H1 (cell line): Measurements from ENCODE around the gene EGFR. TPM values are rescaled to one million over a fixed set of nuclear protein-coding genes. Genes with fewer than 3 reads are reported as not detected.

Experiments used
- ASH2L ChIP-seq: fragments of 200-600, 300-600 bp; sonication (generic); IDR thresholded peaks from one replicate; pipeline ENCODE4 v1.7.1; 2017; ENCODE audit warnings: low read length
- polyA plus RNA-seq, 7 experiments: library from polyadenylated mRNA; depleted of rRNA in 3 of 7; stranded (reverse) in 5 of 7; unstranded in 2 of 7; fragments of >200 nt in 5 of 7; fragments of 200-250 nt in 2 of 7; gene quantifications; 1 replicate in 5 of 7; 2 replicates in 1 of 7; 4 replicates in 1 of 7; pipeline versions ENCODE4 v1.2.1 to v1.2.3, GENCODE V29; 2011 to 2013; ENCODE audit warnings: missing spikeins in 2 of 7, mixed read lengths in 2 of 7
- total RNA-seq: library from RNA; stranded (reverse); fragmentation: NEBNext Ultra II Directional; extraction: Animal tissue kit (Norgen Biotek cat#: 25700); gene quantifications from 2 replicates; pipeline ENCODE4 v1.2.1, GENCODE V29; 2021
- TF ChIP-seq, protein P1 (sequence below): fragments of 300-600 bp; sonication (generic); IDR thresholded peaks from 2 replicates; pipeline ENCODE4 v1.7.1; 2012; ENCODE audit warnings: low read length, moderate library complexity, mild to moderate bottlenecking, inconsistent platforms; ENCODE audit not compliant: insufficient replicate concordance

Gene EGFR
- total and polyA plus RNA-seq, 2 of the 8 experiments (the other 6 are each of a cell fraction or from before 2014, with no cell fraction given), result 1.9 to 5.8 TPM

DNA sequence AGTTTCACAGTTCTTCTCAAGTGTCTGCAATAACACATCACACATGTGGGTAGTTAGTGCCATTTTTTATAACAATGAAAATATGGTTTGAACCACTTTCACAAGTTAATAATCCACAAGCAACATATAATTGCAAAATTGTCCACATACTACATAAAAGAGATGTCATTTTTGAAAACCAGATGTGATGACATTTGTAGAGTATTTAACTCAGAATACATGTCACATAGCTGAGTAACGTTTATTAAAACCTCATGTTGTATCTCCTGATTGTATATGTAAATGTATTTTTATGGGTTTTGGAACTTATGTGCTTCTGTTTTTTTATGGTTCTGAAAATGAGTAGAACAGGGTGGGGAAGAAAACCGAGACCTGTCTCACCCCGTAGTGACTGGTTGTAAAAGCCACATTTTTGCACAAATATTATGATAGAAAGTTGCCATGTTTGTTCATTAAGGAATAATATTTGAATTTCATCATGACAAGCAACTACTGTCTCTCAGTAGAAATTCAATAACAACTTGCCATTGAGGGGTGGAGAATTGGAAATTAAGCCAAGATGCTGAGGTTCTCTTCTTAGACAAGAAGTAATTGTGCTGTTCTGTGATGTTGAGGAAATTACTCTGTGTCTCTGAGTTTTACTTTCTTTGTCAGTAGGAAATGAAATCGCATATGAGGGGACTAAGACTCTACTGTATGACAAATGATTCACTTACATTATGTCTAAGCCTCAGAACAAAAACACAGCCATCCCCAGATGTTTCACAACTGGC is 29.2 kb upstream of the EGFR start (continued):
- TF ChIP-seq, protein P1, sequence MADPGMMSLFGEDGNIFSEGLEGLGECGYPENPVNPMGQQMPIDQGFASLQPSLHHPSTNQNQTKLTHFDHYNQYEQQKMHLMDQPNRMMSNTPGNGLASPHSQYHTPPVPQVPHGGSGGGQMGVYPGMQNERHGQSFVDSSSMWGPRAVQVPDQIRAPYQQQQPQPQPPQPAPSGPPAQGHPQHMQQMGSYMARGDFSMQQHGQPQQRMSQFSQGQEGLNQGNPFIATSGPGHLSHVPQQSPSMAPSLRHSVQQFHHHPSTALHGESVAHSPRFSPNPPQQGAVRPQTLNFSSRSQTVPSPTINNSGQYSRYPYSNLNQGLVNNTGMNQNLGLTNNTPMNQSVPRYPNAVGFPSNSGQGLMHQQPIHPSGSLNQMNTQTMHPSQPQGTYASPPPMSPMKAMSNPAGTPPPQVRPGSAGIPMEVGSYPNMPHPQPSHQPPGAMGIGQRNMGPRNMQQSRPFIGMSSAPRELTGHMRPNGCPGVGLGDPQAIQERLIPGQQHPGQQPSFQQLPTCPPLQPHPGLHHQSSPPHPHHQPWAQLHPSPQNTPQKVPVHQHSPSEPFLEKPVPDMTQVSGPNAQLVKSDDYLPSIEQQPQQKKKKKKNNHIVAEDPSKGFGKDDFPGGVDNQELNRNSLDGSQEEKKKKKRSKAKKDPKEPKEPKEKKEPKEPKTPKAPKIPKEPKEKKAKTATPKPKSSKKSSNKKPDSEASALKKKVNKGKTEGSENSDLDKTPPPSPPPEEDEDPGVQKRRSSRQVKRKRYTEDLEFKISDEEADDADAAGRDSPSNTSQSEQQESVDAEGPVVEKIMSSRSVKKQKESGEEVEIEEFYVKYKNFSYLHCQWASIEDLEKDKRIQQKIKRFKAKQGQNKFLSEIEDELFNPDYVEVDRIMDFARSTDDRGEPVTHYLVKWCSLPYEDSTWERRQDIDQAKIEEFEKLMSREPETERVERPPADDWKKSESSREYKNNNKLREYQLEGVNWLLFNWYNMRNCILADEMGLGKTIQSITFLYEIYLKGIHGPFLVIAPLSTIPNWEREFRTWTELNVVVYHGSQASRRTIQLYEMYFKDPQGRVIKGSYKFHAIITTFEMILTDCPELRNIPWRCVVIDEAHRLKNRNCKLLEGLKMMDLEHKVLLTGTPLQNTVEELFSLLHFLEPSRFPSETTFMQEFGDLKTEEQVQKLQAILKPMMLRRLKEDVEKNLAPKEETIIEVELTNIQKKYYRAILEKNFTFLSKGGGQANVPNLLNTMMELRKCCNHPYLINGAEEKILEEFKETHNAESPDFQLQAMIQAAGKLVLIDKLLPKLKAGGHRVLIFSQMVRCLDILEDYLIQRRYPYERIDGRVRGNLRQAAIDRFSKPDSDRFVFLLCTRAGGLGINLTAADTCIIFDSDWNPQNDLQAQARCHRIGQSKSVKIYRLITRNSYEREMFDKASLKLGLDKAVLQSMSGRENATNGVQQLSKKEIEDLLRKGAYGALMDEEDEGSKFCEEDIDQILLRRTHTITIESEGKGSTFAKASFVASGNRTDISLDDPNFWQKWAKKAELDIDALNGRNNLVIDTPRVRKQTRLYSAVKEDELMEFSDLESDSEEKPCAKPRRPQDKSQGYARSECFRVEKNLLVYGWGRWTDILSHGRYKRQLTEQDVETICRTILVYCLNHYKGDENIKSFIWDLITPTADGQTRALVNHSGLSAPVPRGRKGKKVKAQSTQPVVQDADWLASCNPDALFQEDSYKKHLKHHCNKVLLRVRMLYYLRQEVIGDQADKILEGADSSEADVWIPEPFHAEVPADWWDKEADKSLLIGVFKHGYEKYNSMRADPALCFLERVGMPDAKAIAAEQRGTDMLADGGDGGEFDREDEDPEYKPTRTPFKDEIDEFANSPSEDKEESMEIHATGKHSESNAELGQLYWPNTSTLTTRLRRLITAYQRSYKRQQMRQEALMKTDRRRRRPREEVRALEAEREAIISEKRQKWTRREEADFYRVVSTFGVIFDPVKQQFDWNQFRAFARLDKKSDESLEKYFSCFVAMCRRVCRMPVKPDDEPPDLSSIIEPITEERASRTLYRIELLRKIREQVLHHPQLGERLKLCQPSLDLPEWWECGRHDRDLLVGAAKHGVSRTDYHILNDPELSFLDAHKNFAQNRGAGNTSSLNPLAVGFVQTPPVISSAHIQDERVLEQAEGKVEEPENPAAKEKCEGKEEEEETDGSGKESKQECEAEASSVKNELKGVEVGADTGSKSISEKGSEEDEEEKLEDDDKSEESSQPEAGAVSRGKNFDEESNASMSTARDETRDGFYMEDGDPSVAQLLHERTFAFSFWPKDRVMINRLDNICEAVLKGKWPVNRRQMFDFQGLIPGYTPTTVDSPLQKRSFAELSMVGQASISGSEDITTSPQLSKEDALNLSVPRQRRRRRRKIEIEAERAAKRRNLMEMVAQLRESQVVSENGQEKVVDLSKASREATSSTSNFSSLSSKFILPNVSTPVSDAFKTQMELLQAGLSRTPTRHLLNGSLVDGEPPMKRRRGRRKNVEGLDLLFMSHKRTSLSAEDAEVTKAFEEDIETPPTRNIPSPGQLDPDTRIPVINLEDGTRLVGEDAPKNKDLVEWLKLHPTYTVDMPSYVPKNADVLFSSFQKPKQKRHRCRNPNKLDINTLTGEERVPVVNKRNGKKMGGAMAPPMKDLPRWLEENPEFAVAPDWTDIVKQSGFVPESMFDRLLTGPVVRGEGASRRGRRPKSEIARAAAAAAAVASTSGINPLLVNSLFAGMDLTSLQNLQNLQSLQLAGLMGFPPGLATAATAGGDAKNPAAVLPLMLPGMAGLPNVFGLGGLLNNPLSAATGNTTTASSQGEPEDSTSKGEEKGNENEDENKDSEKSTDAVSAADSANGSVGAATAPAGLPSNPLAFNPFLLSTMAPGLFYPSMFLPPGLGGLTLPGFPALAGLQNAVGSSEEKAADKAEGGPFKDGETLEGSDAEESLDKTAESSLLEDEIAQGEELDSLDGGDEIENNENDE, result no peak
- TF ChIP-seq ASH2L, result no peak
